Activated effector memory CD4-positive, alpha-beta T cell treated with Interleukin-2 at 50 U/mL for 16 hours (primary cell): ENCODE data around the gene SMARCA2.

ENCODE experiments used
- DNase-seq: peaks from one replicate; pipeline ENCODE4 v3.0.0-alpha.2; 2020

Gene SMARCA2

GRCh38 chr9:2043243-2043642 is 28.1 kb downstream of the SMARCA2 start:
- no peak for DNase-seq

- DNase-seq: no peak
These were observed 28.8 kb downstream of the SMARCA2 start for GRCh38 chr9:2043881-2044462.

GRCh38 chr9:2047144-2047671 is 32.1 kb downstream of the SMARCA2 start:
- DNase-seq: no peak

GRCh38 chr9:2047916-2048315 is 32.8 kb downstream of the SMARCA2 start:
- DNase-seq: no peak

GRCh38 chr9:2050236-2050635 is 35.1 kb downstream of the SMARCA2 start:
- DNase-seq: no peak

GRCh38 chr9:2053883-2054845 is 39.0 kb downstream of the SMARCA2 start:
- peak; percentile 60 for DNase-seq

GRCh38 chr9:2055203-2055658 is 40.1 kb downstream of the SMARCA2 start:
- DNase-seq: no peak

- DNase-seq: no peak
These were observed 44.3 kb downstream of the SMARCA2 start for GRCh38 chr9:2059274-2059929.

GRCh38 chr9:2060424-2060823 is 45.3 kb downstream of the SMARCA2 start:
- no peak for DNase-seq

- no peak for DNase-seq
These were observed 50.6 kb downstream of the SMARCA2 start for GRCh38 chr9:2065704-2066103.

GRCh38 chr9:2066312-2067273 is 51.4 kb downstream of the SMARCA2 start:
- DNase-seq: no peak

GRCh38 chr9:2072752-2073405 is 57.7 kb downstream of the SMARCA2 start:
- DNase-seq: no peak

GRCh38 chr9:2082772-2083171 is 67.6 kb downstream of the SMARCA2 start:
- DNase-seq: no peak

- no peak for DNase-seq
These were observed 68.3 kb downstream of the SMARCA2 start for GRCh38 chr9:2083479-2083878.

GRCh38 chr9:2085716-2086115 is 70.6 kb downstream of the SMARCA2 start:
- DNase-seq: no peak

GRCh38 chr9:2086116-2086515 is 71.0 kb downstream of the SMARCA2 start:
- DNase-seq: no peak

- no peak for DNase-seq
These were observed 71.8 kb downstream of the SMARCA2 start for GRCh38 chr9:2086971-2087370.

GRCh38 chr9:2087500-2088313 is 72.6 kb downstream of the SMARCA2 start:
- DNase-seq: no peak

- no peak for DNase-seq
These were observed 78.9 kb downstream of the SMARCA2 start for GRCh38 chr9:2093920-2094597.

- no peak for DNase-seq
These were observed 81.3 kb downstream of the SMARCA2 start for GRCh38 chr9:2096376-2096970.
